ENCODE data around the gene SH3BP4. TPM values are rescaled to one million over a fixed set of nuclear protein-coding genes. Genes with fewer than 3 reads are reported as not detected.

Gene SH3BP4
- total RNA-seq, 1 experiment from 2014 or later, result 93.8 TPM

- Histone ChIP-seq H3K27me3 (ENCODE audit: insufficient read depth, low read length) (no peaks in the 10 kb centered on the region), H2BK12ac (ENCODE audit: insufficient read length, low read depth, low read length) (no peak overlapping the region), H2BK120ac (ENCODE audit: low read depth, low read length, poor library complexity, severe bottlenecking) (no peak overlapping the region), H2BK20ac (ENCODE audit: low read depth, low read length, poor library complexity, severe bottlenecking) (no peak overlapping the region), H3K79me2 (ENCODE audit: insufficient read depth, low read length) (no peaks in the 10 kb centered on the region), H3K9me3 (ENCODE audit: control insufficient read depth, low read depth, low read length) (no peaks in the 10 kb centered on the region), H2AK5ac (ENCODE audit: insufficient read length, low read length) (no peak overlapping the region), H3K4me1 (ENCODE audit: insufficient read depth, low read length) (no peaks in the 10 kb centered on the region), H3K18ac (ENCODE audit: insufficient read length, low read depth, low read length) (no peak overlapping the region), H4K91ac (ENCODE audit: insufficient read length, low read depth, low read length) (no peak overlapping the region), H3K79me1 (ENCODE audit: insufficient read depth, low read depth, low read length, poor library complexity, severe bottlenecking) (no peaks in the 10 kb centered on the region), H3K27ac (ENCODE audit: insufficient read length, low read depth, low read length) (no peak overlapping the region), H4K5ac (ENCODE audit: insufficient read length, low read depth, low read length) (no peak overlapping the region), H3K9ac (ENCODE audit: extremely low read depth, insufficient read length, low read length) (no peak overlapping the region), H3K4me2 (ENCODE audit: insufficient read depth, insufficient read length, low read length) (no peak overlapping the region), H4K20me1 (ENCODE audit: control insufficient read depth, insufficient read depth, insufficient read length) (no peaks in the 10 kb centered on the region), H2AFZ (ENCODE audit: low read length) (no peak overlapping the region), H2BK5ac (ENCODE audit: insufficient read length, low read length) (no peak overlapping the region), H3K14ac (ENCODE audit: insufficient read depth, low read length) (no peak overlapping the region), H3T11ph (ENCODE audit: low read length) (no peak overlapping the region), H4K8ac (replicated peaks; ENCODE audit: insufficient read length, low read depth, low read length) (no peak overlapping the region), H3K23me2 (ENCODE audit: insufficient read length, low read depth, low read length, poor library complexity, severe bottlenecking) (no peaks in the 10 kb centered on the region), H3K4ac (ENCODE audit: low read depth, low read length) (no peak overlapping the region), H2BK15ac (ENCODE audit: low read depth, low read length) (no peak overlapping the region), H3K56ac (ENCODE audit: insufficient read length, low read depth, low read length) (no peak overlapping the region), H3K23ac (ENCODE audit: insufficient read length, low read depth, low read length) (no peak overlapping the region)
- Mint-ChIP-seq H3K36me3 (ENCODE audit: insufficient read depth in 1 of 3, low read depth in 3 of 3) (no peaks in the 10 kb centered on the region), H3K9me3 (no peaks in the 10 kb centered on the region), H3K27me3 (ENCODE audit: low read depth) (peaks cover 6% of the 10 kb centered on the region), H3K27ac (no peak overlapping the region), H3K4me1 (peaks cover 5 to 9% of the 10 kb centered on the region in 2 experiments; a peak in 3 of 4 replicates), H3K4me3 (no peak overlapping the region)
- no peak for TF ChIP-seq CTCF (conservative IDR thresholded peaks at IDR 0.05)
- DNase-seq, result no peak
- WGBS (ENCODE audit: extremely low coverage, insufficient read length, low lambda C conversion rate), result no CpG with 5 or more reads among the region's 2 CpGs
Observed at GRCh38 chr2:235095569-235095968, 143.8 kb downstream of the SH3BP4 start.
